PC-3 (cell line): Measurements from ENCODE around the gene CYSLTR1. TPM values are rescaled to one million over a fixed set of nuclear protein-coding genes. Genes with fewer than 3 reads are reported as not detected.

Experiments
- ATAC-seq: fragments of 200-7000 bp; cut with Tn5 transposase; 2 replicates; pipeline ENCODE4 v1.9.1; 2020; ENCODE audit warnings: mild to moderate bottlenecking, moderate library complexity
- BruUV-seq: library from RNA; stranded (reverse); fragments of 400-500 nt; replicated peaks from 2 replicates; lab custom pipeline; 2021; lab: Mats Ljungman, UMichigan
- CTCF ChIA-PET: fragments of 300-600 bp; sonication (Branson Sonifier 250); formaldehyde crosslinking; loops from one replicate; lab custom pipeline; 2022; ENCODE audit warnings: antibody characterized with exemption; lab: Charles Lee
- POLR2A ChIA-PET: fragments of 300-600 bp; sonication (Branson Sonifier 250); formaldehyde crosslinking; loops from one replicate; lab custom pipeline; 2022; ENCODE audit warnings: antibody characterized with exemption; ENCODE audit not compliant: unreplicated experiment; lab: Charles Lee
- DNase-seq: peaks from one replicate; pipeline ENCODE4 v3.0.0-alpha.2; 2015
- H2AFZ ChIP-seq: fragments of 300-600 bp; sonication (generic); 2 replicates; pipeline ENCODE4 v1.6.0; 2016; ENCODE audit warnings: antibody characterized with exemption, low read length
- H3F3A ChIP-seq: fragments of 300-600 bp; sonication (generic); one replicate; pipeline ENCODE4 v1.6.0; 2017; ENCODE audit warnings: antibody characterized with exemption, low read length, control low read depth, mild to moderate bottlenecking; ENCODE audit not compliant: unreplicated experiment
- H3K27ac ChIP-seq: fragments of 300-600 bp; sonication (generic); 2 replicates; pipeline ENCODE4 v1.5.1; 2016; ENCODE audit warnings: mild to moderate bottlenecking, low read length
- H3K27me3 ChIP-seq: fragments of 300-600 bp; sonication (generic); 2 replicates; pipeline ENCODE4 v1.6.1; 2016; ENCODE audit warnings: low read length, mixed read lengths
- H3K36me3 ChIP-seq: fragments of 300-600 bp; sonication (generic); 2 replicates; pipeline ENCODE4 v1.6.1; 2016; ENCODE audit warnings: low read depth, mixed run types, low read length, mixed read lengths
- H3K4me1 ChIP-seq: fragments of 300-600 bp; sonication (generic); 2 replicates; pipeline ENCODE4 v1.5.1; 2016; ENCODE audit warnings: low read length; ENCODE audit not compliant: insufficient read depth
- H3K4me2 ChIP-seq: fragments of 300-600 bp; sonication (generic); 2 replicates; pipeline ENCODE4 v1.6.0; 2016; ENCODE audit warnings: low read length
- H3K4me3 ChIP-seq: fragments of 300-600 bp; sonication (generic); 2 replicates; pipeline ENCODE4 v1.5.1; 2016; ENCODE audit warnings: mild to moderate bottlenecking, low read length, mixed read lengths
- H3K79me2 ChIP-seq: fragments of 300-600 bp; sonication (generic); 2 replicates; pipeline ENCODE4 v1.6.1; 2017; ENCODE audit warnings: low read length, mixed read lengths
- H3K9ac ChIP-seq: fragments of 300-600 bp; sonication (generic); 2 replicates; pipeline ENCODE4 v1.6.0; 2016; ENCODE audit warnings: mild to moderate bottlenecking, low read length
- H3K9me2 ChIP-seq: fragments of 300-600 bp; sonication (generic); replicated peaks from 2 replicates; pipeline ENCODE4 v1.6.1; 2016; ENCODE audit warnings: mixed run types, low read length, mixed read lengths
- H3K9me3 ChIP-seq: fragments of 300-600 bp; sonication (generic); 2 replicates; pipeline ENCODE4 v1.6.1; 2016; ENCODE audit warnings: low read length, mixed read lengths
- H4K20me1 ChIP-seq: fragments of 300-600 bp; sonication (generic); 2 replicates; pipeline ENCODE4 v1.6.1; 2016; ENCODE audit warnings: low read length, mixed read lengths
- EZH2 ChIP-seq: fragments of 300-600 bp; sonication (generic); IDR thresholded peaks from one replicate; pipeline ENCODE4 v1.6.1; 2017; ENCODE audit warnings: antibody characterized with exemption, mild to moderate bottlenecking, low read length; ENCODE audit not compliant: unreplicated experiment
- EZH2phosphoT487 ChIP-seq: fragments of 300-600 bp; sonication (generic); IDR thresholded peaks from 2 replicates; pipeline ENCODE4 v1.6.1; 2018; ENCODE audit warnings: mild to moderate bottlenecking, antibody characterized with exemption, low read length, borderline replicate concordance
- intact Hi-C: fragments of 100-400 bp; cut with micrococcal nuclease; formaldehyde crosslinking; loops from 2 replicates; pipeline ENCODE4 v1.9.0; 2023
- total RNA-seq: library from RNA; depleted of rRNA; stranded (reverse); fragments of >200 nt; gene quantifications from 2 replicates; pipeline ENCODE4 v1.2.3, GENCODE V29; 2014
- TF ChIP-seq, protein P1 (sequence below): fragments of 300-600 bp; sonication (generic); conservative IDR thresholded peaks from 2 replicates; pipeline ENCODE4 v1.5.1; 2017; ENCODE audit warnings: antibody characterized with exemption, low read depth, mild to moderate bottlenecking, low read length

Gene CYSLTR1
- total RNA-seq, 1 experiment from 2014 or later = not detected

DNA sequence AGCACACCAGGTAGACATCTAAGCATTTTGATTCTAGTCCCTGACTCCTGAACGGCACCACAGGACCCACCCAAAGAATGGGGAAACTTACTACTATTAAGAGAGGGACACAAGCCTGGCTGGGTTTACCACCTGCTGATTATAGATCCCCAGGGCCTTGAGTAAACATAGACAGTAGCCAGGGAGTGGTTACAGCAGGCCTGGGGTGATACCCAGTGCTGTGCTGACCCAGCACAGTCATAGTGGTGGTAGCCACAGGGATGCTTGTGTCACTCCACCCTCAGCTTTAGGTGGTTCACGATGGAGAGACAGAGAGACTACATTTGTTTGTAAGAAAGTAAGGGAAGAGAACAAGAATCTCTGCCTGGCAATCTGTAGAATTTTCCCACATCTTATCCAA is 11.7 kb downstream of the CYSLTR1 start:
- no peak for DNase-seq
- intact Hi-C loops = no loop called here
- Histone ChIP-seq H3K9me3 (no peaks in the 10 kb centered on the region), H3K36me3 (no peaks in the 10 kb centered on the region), H3K9ac (no peak overlapping the region), H2AFZ (no peak overlapping the region), H3K4me3 (no peak overlapping the region), H3K27me3 (no peaks in the 10 kb centered on the region), H3K4me1 (peaks cover 46% of the 10 kb centered on the region), H3K79me2 (no peaks in the 10 kb centered on the region), H3K9me2 (no peaks in the 10 kb centered on the region), H4K20me1 (no peaks in the 10 kb centered on the region), H3K4me2 (no peak overlapping the region), H3K27ac (no peak overlapping the region), H3F3A (no peaks in the 10 kb centered on the region)
- ChIA-PET CTCF (no interaction called here), POLR2A (no interaction called here)
- BruUV-seq = no TSS peak
- TF ChIP-seq, protein P1, sequence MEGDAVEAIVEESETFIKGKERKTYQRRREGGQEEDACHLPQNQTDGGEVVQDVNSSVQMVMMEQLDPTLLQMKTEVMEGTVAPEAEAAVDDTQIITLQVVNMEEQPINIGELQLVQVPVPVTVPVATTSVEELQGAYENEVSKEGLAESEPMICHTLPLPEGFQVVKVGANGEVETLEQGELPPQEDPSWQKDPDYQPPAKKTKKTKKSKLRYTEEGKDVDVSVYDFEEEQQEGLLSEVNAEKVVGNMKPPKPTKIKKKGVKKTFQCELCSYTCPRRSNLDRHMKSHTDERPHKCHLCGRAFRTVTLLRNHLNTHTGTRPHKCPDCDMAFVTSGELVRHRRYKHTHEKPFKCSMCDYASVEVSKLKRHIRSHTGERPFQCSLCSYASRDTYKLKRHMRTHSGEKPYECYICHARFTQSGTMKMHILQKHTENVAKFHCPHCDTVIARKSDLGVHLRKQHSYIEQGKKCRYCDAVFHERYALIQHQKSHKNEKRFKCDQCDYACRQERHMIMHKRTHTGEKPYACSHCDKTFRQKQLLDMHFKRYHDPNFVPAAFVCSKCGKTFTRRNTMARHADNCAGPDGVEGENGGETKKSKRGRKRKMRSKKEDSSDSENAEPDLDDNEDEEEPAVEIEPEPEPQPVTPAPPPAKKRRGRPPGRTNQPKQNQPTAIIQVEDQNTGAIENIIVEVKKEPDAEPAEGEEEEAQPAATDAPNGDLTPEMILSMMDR = no peak
- TF ChIP-seq EZH2 (no peak), EZH2phosphoT487 (no peak)
- no peak for ATAC-seq

DNA sequence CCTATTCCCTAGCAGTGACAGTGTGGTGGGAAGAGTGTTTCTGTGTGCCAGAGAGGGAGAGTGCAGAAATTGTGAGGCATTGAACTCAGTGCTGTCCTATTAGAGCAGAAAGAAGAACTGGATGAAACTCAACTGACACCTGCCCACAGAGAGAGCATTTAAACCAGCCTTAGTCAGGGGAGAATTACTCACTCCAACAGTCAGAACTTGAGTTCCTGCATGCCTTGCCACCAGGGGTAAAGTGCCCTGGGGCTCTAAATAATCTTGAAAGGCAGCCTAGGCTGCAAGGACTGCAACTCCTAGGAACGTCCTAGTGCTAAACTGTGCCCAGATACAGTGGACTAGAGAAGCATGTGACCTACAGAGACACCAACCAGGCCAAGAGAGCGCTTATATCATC is 12.8 kb downstream of the CYSLTR1 start:
- TF ChIP-seq EZH2 (no peak), EZH2phosphoT487 (no peak)
- TF ChIP-seq, protein P1 = no peak
- no peaks in the 10 kb centered on the region for H3K79me2 ChIP-seq
- no TSS peak for BruUV-seq
- H3K36me3 ChIP-seq = no peaks in the 10 kb centered on the region
- H2AFZ ChIP-seq = no peak overlapping the region
- peaks cover 55% of the 10 kb centered on the region for H3K4me1 ChIP-seq
- ChIA-PET POLR2A (no interaction called here), CTCF (no interaction called here)
- no peak overlapping the region for H3K4me3 ChIP-seq
- ATAC-seq = peak; percentile 75
- peak; percentile 87 for DNase-seq
- H3K9ac ChIP-seq = peak overlapping the region; percentile 43; the same call in 1 of the 2 replicates
- H3K9me2 ChIP-seq = no peaks in the 10 kb centered on the region
- H3K27ac ChIP-seq = peak overlapping the region; percentile 93
- H3K4me2 ChIP-seq = peak overlapping the region; percentile 22; the same call in 1 of the 2 replicates
- intact Hi-C loops = no loop called here
- H3F3A ChIP-seq = no peaks in the 10 kb centered on the region
- no peaks in the 10 kb centered on the region for H3K27me3 ChIP-seq
- no peaks in the 10 kb centered on the region for H3K9me3 ChIP-seq
- H4K20me1 ChIP-seq = no peaks in the 10 kb centered on the region

DNA sequence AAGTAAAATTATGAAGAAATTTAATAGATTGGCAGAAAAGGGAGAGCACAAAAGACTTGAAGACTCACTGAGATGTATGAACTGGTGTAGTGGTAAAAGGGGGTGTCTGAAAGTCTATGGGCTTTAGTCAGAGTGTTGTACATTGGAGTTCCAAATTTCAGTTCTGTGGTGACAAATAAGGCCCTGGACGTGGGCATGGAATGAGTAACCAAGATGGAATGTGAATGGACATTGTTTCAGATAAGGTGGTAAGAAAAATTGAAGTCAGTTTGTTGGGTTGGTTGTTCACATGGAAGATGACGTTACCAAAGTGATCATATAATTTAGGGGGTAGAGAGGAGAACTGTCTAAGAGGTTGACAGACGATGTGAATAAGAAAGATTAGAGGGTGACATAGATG is 13.9 kb downstream of the CYSLTR1 start:
- intact Hi-C loops = no loop called here
- ChIA-PET CTCF (no interaction called here), POLR2A (no interaction called here)
- no peaks in the 10 kb centered on the region for H3K9me3 ChIP-seq
- TF ChIP-seq, protein P1 = no peak
- TF ChIP-seq EZH2 = no peak
- no peak for TF ChIP-seq EZH2phosphoT487
- H4K20me1 ChIP-seq = no peaks in the 10 kb centered on the region
- H3K9me2 ChIP-seq = no peaks in the 10 kb centered on the region
- ATAC-seq = no peak
- peaks cover 65% of the 10 kb centered on the region for H3K4me1 ChIP-seq
- peak overlapping the region; percentile 93 for H3K27ac ChIP-seq
- no TSS peak for BruUV-seq
- H3K9ac ChIP-seq = no peak overlapping the region
- no peak overlapping the region for H2AFZ ChIP-seq
- peak; percentile 56 for DNase-seq
- no peaks in the 10 kb centered on the region for H3K27me3 ChIP-seq
- H3F3A ChIP-seq = no peaks in the 10 kb centered on the region
- H3K79me2 ChIP-seq = no peaks in the 10 kb centered on the region
- no peak overlapping the region for H3K4me3 ChIP-seq
- H3K36me3 ChIP-seq = no peaks in the 10 kb centered on the region
- peak overlapping the region; percentile 26; the same call in 1 of the 2 replicates for H3K4me2 ChIP-seq
